ENCODE measurements around the gene LAMC2.
"Not testable (repeated sequence)": the region's sequence is repeated elsewhere in the genome, so short reads cannot be mapped to it uniquely, and the experiment has no call there.

The LAMC2 gene

GRCh38 chr1:183149273-183149672, 36.8 kb upstream of the LAMC2 start:
- Histone ChIP-seq H3K4me1 (ENCODE audit: control insufficient read depth in 2 of 2, insufficient read depth in 2 of 2, low read length in 2 of 2) (no peaks in the 10 kb centered on the region), H3K36me3 (ENCODE audit: control insufficient read depth in 2 of 2, insufficient read depth in 2 of 2, low read length in 2 of 2) (no peaks in the 10 kb centered on the region), H3K9ac (ENCODE audit: low read depth in 1 of 2, low read length in 2 of 2) (no peak overlapping the region), H3K27me3 (ENCODE audit: control insufficient read depth in 2 of 2, insufficient read depth in 2 of 2, low read length in 2 of 2) (no peaks in the 10 kb centered on the region), H3K27ac (ENCODE audit: low read depth in 2 of 2, low read length in 2 of 2) (peak overlapping the region in 1 of 2 donors; percentile 54), H3K9me3 (ENCODE audit: control insufficient read depth in 2 of 2, low read length in 2 of 2) (no peaks in the 10 kb centered on the region), H3K4me3 (ENCODE audit: low read length in 2 of 2) (no peak overlapping the region)

GRCh38 chr1:183150032-183150431, 36.0 kb upstream of the LAMC2 start:
- H3K36me3 ChIP-seq (ENCODE audit: control insufficient read depth in 2 of 2, insufficient read depth in 2 of 2, low read length in 2 of 2); H3K4me3 ChIP-seq (ENCODE audit: low read length in 2 of 2); H3K27ac ChIP-seq (ENCODE audit: low read depth in 2 of 2, low read length in 2 of 2); H3K27me3 ChIP-seq (ENCODE audit: control insufficient read depth in 2 of 2, insufficient read depth in 2 of 2, low read length in 2 of 2); H3K9me3 ChIP-seq (ENCODE audit: control insufficient read depth in 2 of 2, low read length in 2 of 2); H3K4me1 ChIP-seq (ENCODE audit: control insufficient read depth in 2 of 2, insufficient read depth in 2 of 2, low read length in 2 of 2); H3K9ac ChIP-seq (ENCODE audit: low read depth in 1 of 2, low read length in 2 of 2): not testable (repeated sequence)

- Histone ChIP-seq H3K4me3 (ENCODE audit: low read length in 2 of 2) (no peak overlapping the region), H3K27me3 (ENCODE audit: control insufficient read depth in 2 of 2, insufficient read depth in 2 of 2, low read length in 2 of 2) (no peaks in the 10 kb centered on the region), H3K27ac (ENCODE audit: low read depth in 2 of 2, low read length in 2 of 2) (no peak overlapping the region), H3K4me1 (ENCODE audit: control insufficient read depth in 2 of 2, insufficient read depth in 2 of 2, low read length in 2 of 2) (no peaks in the 10 kb centered on the region), H3K9ac (ENCODE audit: low read depth in 1 of 2, low read length in 2 of 2) (no peak overlapping the region), H3K9me3 (ENCODE audit: control insufficient read depth in 2 of 2, low read length in 2 of 2) (no peaks in the 10 kb centered on the region), H3K36me3 (ENCODE audit: control insufficient read depth in 2 of 2, insufficient read depth in 2 of 2, low read length in 2 of 2) (no peaks in the 10 kb centered on the region)
Observed at GRCh38 chr1:183150445-183150844, 35.6 kb upstream of the LAMC2 start.

- H3K9ac ChIP-seq (ENCODE audit: low read depth in 1 of 2, low read length in 2 of 2), result no peak overlapping the region
- no peak overlapping the region for H3K27ac ChIP-seq (ENCODE audit: low read depth in 2 of 2, low read length in 2 of 2)
- H3K4me3 ChIP-seq (ENCODE audit: low read length in 2 of 2), result no peak overlapping the region
- no peaks in the 10 kb centered on the region for H3K27me3 ChIP-seq (ENCODE audit: control insufficient read depth in 2 of 2, insufficient read depth in 2 of 2, low read length in 2 of 2)
- no peaks in the 10 kb centered on the region for H3K9me3 ChIP-seq (ENCODE audit: control insufficient read depth in 2 of 2, low read length in 2 of 2)
- no peaks in the 10 kb centered on the region for H3K36me3 ChIP-seq (ENCODE audit: control insufficient read depth in 2 of 2, insufficient read depth in 2 of 2, low read length in 2 of 2)
- no peaks in the 10 kb centered on the region for H3K4me1 ChIP-seq (ENCODE audit: control insufficient read depth in 2 of 2, insufficient read depth in 2 of 2, low read length in 2 of 2)
Observed at GRCh38 chr1:183152180-183152579, 33.9 kb upstream of the LAMC2 start.

- Histone ChIP-seq H3K27ac (ENCODE audit: low read depth in 2 of 2, low read length in 2 of 2) (no peak overlapping the region), H3K36me3 (ENCODE audit: control insufficient read depth in 2 of 2, insufficient read depth in 2 of 2, low read length in 2 of 2) (no peaks in the 10 kb centered on the region), H3K4me1 (ENCODE audit: control insufficient read depth in 2 of 2, insufficient read depth in 2 of 2, low read length in 2 of 2) (no peaks in the 10 kb centered on the region), H3K27me3 (ENCODE audit: control insufficient read depth in 2 of 2, insufficient read depth in 2 of 2, low read length in 2 of 2) (no peaks in the 10 kb centered on the region), H3K4me3 (ENCODE audit: low read length in 2 of 2) (no peak overlapping the region), H3K9ac (ENCODE audit: low read depth in 1 of 2, low read length in 2 of 2) (no peak overlapping the region), H3K9me3 (ENCODE audit: control insufficient read depth in 2 of 2, low read length in 2 of 2) (no peaks in the 10 kb centered on the region)
Observed at GRCh38 chr1:183155939-183156338, 30.1 kb upstream of the LAMC2 start.

- H3K9ac ChIP-seq (ENCODE audit: low read depth in 1 of 2, low read length in 2 of 2), result no peak overlapping the region
- H3K9me3 ChIP-seq (ENCODE audit: control insufficient read depth in 2 of 2, low read length in 2 of 2), result no peaks in the 10 kb centered on the region
- H3K27ac ChIP-seq (ENCODE audit: low read depth in 2 of 2, low read length in 2 of 2), result peak overlapping the region; percentile 56 to 57
- no peaks in the 10 kb centered on the region for H3K36me3 ChIP-seq (ENCODE audit: control insufficient read depth in 2 of 2, insufficient read depth in 2 of 2, low read length in 2 of 2)
- H3K4me3 ChIP-seq (ENCODE audit: low read length in 2 of 2), result no peak overlapping the region
- H3K27me3 ChIP-seq (ENCODE audit: control insufficient read depth in 2 of 2, insufficient read depth in 2 of 2, low read length in 2 of 2), result no peaks in the 10 kb centered on the region
- H3K4me1 ChIP-seq (ENCODE audit: control insufficient read depth in 2 of 2, insufficient read depth in 2 of 2, low read length in 2 of 2), result no peaks in the 10 kb centered on the region
Observed at GRCh38 chr1:183159960-183160359, 26.1 kb upstream of the LAMC2 start.

- Histone ChIP-seq H3K9ac (ENCODE audit: low read depth in 1 of 2, low read length in 2 of 2) (no peak overlapping the region), H3K36me3 (ENCODE audit: control insufficient read depth in 2 of 2, insufficient read depth in 2 of 2, low read length in 2 of 2) (no peaks in the 10 kb centered on the region), H3K9me3 (ENCODE audit: control insufficient read depth in 2 of 2, low read length in 2 of 2) (no peaks in the 10 kb centered on the region), H3K27me3 (ENCODE audit: control insufficient read depth in 2 of 2, insufficient read depth in 2 of 2, low read length in 2 of 2) (no peaks in the 10 kb centered on the region), H3K27ac (ENCODE audit: low read depth in 2 of 2, low read length in 2 of 2) (no peak overlapping the region), H3K4me1 (ENCODE audit: control insufficient read depth in 2 of 2, insufficient read depth in 2 of 2, low read length in 2 of 2) (no peaks in the 10 kb centered on the region), H3K4me3 (ENCODE audit: low read length in 2 of 2) (no peak overlapping the region)
Observed at GRCh38 chr1:183161391-183161790, 24.7 kb upstream of the LAMC2 start.

- Histone ChIP-seq H3K9me3 (ENCODE audit: control insufficient read depth in 2 of 2, low read length in 2 of 2) (no peaks in the 10 kb centered on the region), H3K36me3 (ENCODE audit: control insufficient read depth in 2 of 2, insufficient read depth in 2 of 2, low read length in 2 of 2) (no peaks in the 10 kb centered on the region)
Observed at GRCh38 chr1:183163316-183163715, 22.7 kb upstream of the LAMC2 start.

GRCh38 chr1:183164340-183164739, 21.7 kb upstream of the LAMC2 start:
- Histone ChIP-seq H3K36me3 (ENCODE audit: control insufficient read depth in 2 of 2, insufficient read depth in 2 of 2, low read length in 2 of 2) (no peaks in the 10 kb centered on the region), H3K9ac (ENCODE audit: low read depth in 1 of 2, low read length in 2 of 2) (no peak overlapping the region), H3K9me3 (ENCODE audit: control insufficient read depth in 2 of 2, low read length in 2 of 2) (no peaks in the 10 kb centered on the region), H3K27me3 (ENCODE audit: control insufficient read depth in 2 of 2, insufficient read depth in 2 of 2, low read length in 2 of 2) (no peaks in the 10 kb centered on the region), H3K4me1 (ENCODE audit: control insufficient read depth in 2 of 2, insufficient read depth in 2 of 2, low read length in 2 of 2) (no peaks in the 10 kb centered on the region), H3K4me3 (ENCODE audit: low read length in 2 of 2) (no peak overlapping the region), H3K27ac (ENCODE audit: low read depth in 2 of 2, low read length in 2 of 2) (no peak overlapping the region)

More at GRCh38 chr1:183163316-183163715, 22.7 kb upstream of the LAMC2 start:
- Histone ChIP-seq H3K27ac (ENCODE audit: low read depth in 2 of 2, low read length in 2 of 2) (no peak overlapping the region), H3K27me3 (ENCODE audit: control insufficient read depth in 2 of 2, insufficient read depth in 2 of 2, low read length in 2 of 2) (no peaks in the 10 kb centered on the region), H3K4me3 (ENCODE audit: low read length in 2 of 2) (no peak overlapping the region), H3K4me1 (ENCODE audit: control insufficient read depth in 2 of 2, insufficient read depth in 2 of 2, low read length in 2 of 2) (no peaks in the 10 kb centered on the region), H3K9ac (ENCODE audit: low read depth in 1 of 2, low read length in 2 of 2) (no peak overlapping the region)

- H3K4me1 ChIP-seq (ENCODE audit: control insufficient read depth in 2 of 2, insufficient read depth in 2 of 2, low read length in 2 of 2), result no peaks in the 10 kb centered on the region
- no peak overlapping the region for H3K4me3 ChIP-seq (ENCODE audit: low read length in 2 of 2)
- H3K9me3 ChIP-seq (ENCODE audit: control insufficient read depth in 2 of 2, low read length in 2 of 2), result no peaks in the 10 kb centered on the region
- H3K9ac ChIP-seq (ENCODE audit: low read depth in 1 of 2, low read length in 2 of 2), result no peak overlapping the region
- no peak overlapping the region for H3K27ac ChIP-seq (ENCODE audit: low read depth in 2 of 2, low read length in 2 of 2)
- H3K36me3 ChIP-seq (ENCODE audit: control insufficient read depth in 2 of 2, insufficient read depth in 2 of 2, low read length in 2 of 2), result no peaks in the 10 kb centered on the region
- no peaks in the 10 kb centered on the region for H3K27me3 ChIP-seq (ENCODE audit: control insufficient read depth in 2 of 2, insufficient read depth in 2 of 2, low read length in 2 of 2)
Observed at GRCh38 chr1:183164963-183165362, 21.1 kb upstream of the LAMC2 start.

- H3K4me3 ChIP-seq (ENCODE audit: low read length in 2 of 2), result no peak overlapping the region
- no peak overlapping the region for H3K27ac ChIP-seq (ENCODE audit: low read depth in 2 of 2, low read length in 2 of 2)
- no peaks in the 10 kb centered on the region for H3K4me1 ChIP-seq (ENCODE audit: control insufficient read depth in 2 of 2, insufficient read depth in 2 of 2, low read length in 2 of 2)
- no peak overlapping the region for H3K9ac ChIP-seq (ENCODE audit: low read depth in 1 of 2, low read length in 2 of 2)
- H3K9me3 ChIP-seq (ENCODE audit: control insufficient read depth in 2 of 2, low read length in 2 of 2), result no peaks in the 10 kb centered on the region
- no peaks in the 10 kb centered on the region for H3K27me3 ChIP-seq (ENCODE audit: control insufficient read depth in 2 of 2, insufficient read depth in 2 of 2, low read length in 2 of 2)
- H3K36me3 ChIP-seq (ENCODE audit: control insufficient read depth in 2 of 2, insufficient read depth in 2 of 2, low read length in 2 of 2), result no peaks in the 10 kb centered on the region
Observed at GRCh38 chr1:183165456-183165855, 20.6 kb upstream of the LAMC2 start.

All from mucosa of rectum (tissue), 2 donors.